HCT116 (cell line): ENCODE measurements around the gene CLTRN. TPM values are rescaled to one million over a fixed set of nuclear protein-coding genes. Genes with fewer than 3 reads are reported as not detected.

Source experiments
- ATAC-seq: fragments of 200-7000 bp; cut with Tn5 transposase; 2 replicates; pipeline ENCODE4 v1.9.1; 2020; ENCODE audit warnings: mild to moderate bottlenecking, moderate library complexity
- BruUV-seq: library from RNA; stranded (reverse); fragments of 400-500 nt; replicated peaks from 2 replicates; lab custom pipeline; 2021; lab: Mats Ljungman, UMichigan
- CTCF ChIA-PET: fragments of 300-600 bp; sonication (Branson Sonifier 250); formaldehyde crosslinking; loops from one replicate; lab custom pipeline; 2021; ENCODE audit warnings: antibody characterized with exemption; lab: Charles Lee
- POLR2A ChIA-PET: fragments of 300-600, 350-600 bp; sonication (Branson Sonifier 250); formaldehyde crosslinking; loops from one replicate; lab custom pipeline; 2021; ENCODE audit warnings: antibody characterized with exemption; lab: Charles Lee
- RAD21 ChIA-PET, 2 experiments: fragments of 300-600 bp; sonication (Branson Sonifier 250); formaldehyde crosslinking; loops; one replicate each; lab custom pipeline; 2023; ENCODE audit warnings: low total read pairs in 2 of 2; ENCODE audit not compliant: uncharacterized antibody in 2 of 2, unreplicated experiment in 2 of 2, low non-redundant PET in 1 of 2; lab: Charles Lee
- DNase-seq: peaks from one replicate; pipeline ENCODE4 v3.0.0-alpha.2; 2010; ENCODE audit warnings: low read depth, low spot score
- H2AFZ ChIP-seq: fragments of 200-600 bp; shearing (Covaris generic), sonication (generic); 2 replicates; pipeline ENCODE4 v1.6.1; 2017; ENCODE audit warnings: low read depth, mixed run types, mixed read lengths, antibody characterized with exemption, low read length; ENCODE audit not compliant: poor library complexity, severe bottlenecking
- H3K27ac ChIP-seq: 2 replicates; pipeline ENCODE4 v1.5.1; 2012; ENCODE audit warnings: low read depth, low read length
- H3K27me3 ChIP-seq: fragments of 200-600 bp; sonication (generic); 2 replicates; pipeline ENCODE4 v1.6.1; 2016; ENCODE audit warnings: mixed run types, low read length, mixed read lengths; ENCODE audit not compliant: insufficient read depth
- H3K36me3 ChIP-seq, 2 experiments: fragments of 200-500 bp in 1 of 2; fragments of 200-600 bp in 1 of 2; sonication (Bioruptor generic) in 1 of 2; sonication (generic) in 1 of 2; 2 replicates each; pipeline versions ENCODE4 v1.5.1 to v1.6.1; 2014 to 2016; ENCODE audit warnings: low read length in 2 of 2, inconsistent platforms in 1 of 2, mixed read lengths in 1 of 2, mixed run types in 1 of 2; ENCODE audit not compliant: insufficient read depth in 2 of 2, control insufficient read depth in 1 of 2
- H3K4me1 ChIP-seq, 2 experiments: fragments of 200-600 bp in 1 of 2; sonication (generic) in 1 of 2; 2 replicates each; pipeline versions ENCODE4 v1.5.1 to v1.6.1; 2012 to 2017; ENCODE audit warnings: low read length in 2 of 2, inconsistent platforms in 1 of 2, mild to moderate bottlenecking in 1 of 2, mixed read lengths in 1 of 2, mixed run types in 1 of 2, moderate library complexity in 1 of 2; ENCODE audit not compliant: insufficient read depth in 2 of 2, control insufficient read depth in 1 of 2
- H3K4me2 ChIP-seq: fragments of 200-600 bp; sonication (generic); 2 replicates; pipeline ENCODE4 v1.6.1; 2017; ENCODE audit warnings: mixed run types, low read length, mixed read lengths
- H3K4me3 ChIP-seq, 2 experiments: fragments of 200-600 bp in 1 of 2; sonication (generic) in 1 of 2; replicated peaks in 1 of 2; 2 replicates each; pipeline ENCODE4 v1.5.1; 2011 to 2016; ENCODE audit warnings: low read length in 2 of 2, control low read depth in 1 of 2, low read depth in 1 of 2, mild to moderate bottlenecking in 1 of 2, mixed read lengths in 1 of 2, mixed run types in 1 of 2
- H3K79me2 ChIP-seq: fragments of 200-600 bp; sonication (generic); 2 replicates; pipeline ENCODE4 v1.6.1; 2017; ENCODE audit warnings: mild to moderate bottlenecking, mixed run types, low read length, moderate library complexity, mixed read lengths; ENCODE audit not compliant: insufficient read depth
- H3K9ac ChIP-seq: fragments of 200-600 bp; sonication (generic); 2 replicates; pipeline ENCODE4 v1.6.1; 2016; ENCODE audit warnings: low read length, mixed read lengths
- H3K9me2 ChIP-seq: fragments of 200-600 bp; sonication (generic), shearing (Covaris generic); 2 replicates; pipeline ENCODE4 v1.6.1; 2017; ENCODE audit warnings: mixed run types, mild to moderate bottlenecking, moderate library complexity; ENCODE audit not compliant: insufficient read depth
- H3K9me3 ChIP-seq, 2 experiments: fragments of 200-500 bp in 1 of 2; fragments of 200-600 bp in 1 of 2; sonication (Bioruptor generic) in 1 of 2; sonication (generic) in 1 of 2; 2 replicates each; pipeline ENCODE4 v1.6.1; 2014 to 2017; ENCODE audit warnings: low read length in 2 of 2, mixed read lengths in 2 of 2, inconsistent platforms in 1 of 2, low read depth in 1 of 2, mild to moderate bottlenecking in 1 of 2, mixed run types in 1 of 2, moderate library complexity in 1 of 2; ENCODE audit not compliant: control insufficient read depth in 1 of 2, insufficient read depth in 1 of 2
- H4K20me1 ChIP-seq: fragments of 200-600 bp; sonication (generic), shearing (Covaris generic); 2 replicates; pipeline ENCODE4 v1.6.1; 2017; ENCODE audit warnings: mixed run types, mild to moderate bottlenecking, moderate library complexity; ENCODE audit not compliant: insufficient read depth
- CBX3 ChIP-seq: IDR thresholded peaks from 2 replicates; pipeline ENCODE4 v1.6.1; 2012; ENCODE audit warnings: low read depth
- CEBPB ChIP-seq: IDR thresholded peaks from 2 replicates; pipeline ENCODE4 v1.6.1; 2012; ENCODE audit warnings: low read depth
- EZH2phosphoT487 ChIP-seq: fragments of 200-600 bp; IDR thresholded peaks from 2 replicates; pipeline ENCODE4 v1.6.1; 2018; ENCODE audit warnings: antibody characterized with exemption, borderline replicate concordance
- FOSL1 ChIP-seq: IDR thresholded peaks from 2 replicates; pipeline ENCODE4 v1.6.1; 2012; ENCODE audit warnings: low read depth
- MAX ChIP-seq: IDR thresholded peaks from 2 replicates; pipeline ENCODE4 v1.6.1; 2012
- POLR2AphosphoS5 ChIP-seq: IDR thresholded peaks from 2 replicates; pipeline ENCODE4 v1.6.1; 2011; ENCODE audit warnings: mild to moderate bottlenecking, low read depth, low read length, moderate library complexity
- SIN3A ChIP-seq: IDR thresholded peaks from 2 replicates; pipeline ENCODE4 v1.6.1; 2012; ENCODE audit warnings: low read depth
- SP1 ChIP-seq: IDR thresholded peaks from 2 replicates; pipeline ENCODE4 v1.6.1; 2012; ENCODE audit warnings: low read depth
- SRF ChIP-seq: IDR thresholded peaks from 2 replicates; pipeline ENCODE4 v1.6.1; 2012; ENCODE audit warnings: low read depth
- YY1 ChIP-seq: IDR thresholded peaks from 2 replicates; pipeline ENCODE4 v1.6.1; 2011; ENCODE audit warnings: low read length, low read depth, moderate library complexity, mild to moderate bottlenecking; ENCODE audit not compliant: insufficient replicate concordance; ENCODE audit errors: extremely low read depth
- ZFX ChIP-seq: fragments of 450-650 bp; IDR thresholded peaks from 2 replicates; pipeline ENCODE4 v1.6.1; 2017
- ZNF274 ChIP-seq: fragments of 200-500 bp; sonication (Bioruptor generic); IDR thresholded peaks from 2 replicates; pipeline ENCODE4 v1.6.1; 2014; ENCODE audit warnings: mild to moderate bottlenecking, low read depth, low read length, inconsistent platforms
- intact Hi-C: fragments of 100-400 bp; cut with micrococcal nuclease; formaldehyde crosslinking; loops from 2 replicates; pipeline ENCODE4 v1.10.0; 2022
- total RNA-seq: library from RNA; stranded (reverse); gene quantifications from one replicate; pipeline ENCODE4 v1.2.1, GENCODE V29; 2021; ENCODE audit not compliant: unreplicated experiment

Gene CLTRN
- total RNA-seq, 1 experiment from 2014 or later, result 0.25 TPM

DNA sequence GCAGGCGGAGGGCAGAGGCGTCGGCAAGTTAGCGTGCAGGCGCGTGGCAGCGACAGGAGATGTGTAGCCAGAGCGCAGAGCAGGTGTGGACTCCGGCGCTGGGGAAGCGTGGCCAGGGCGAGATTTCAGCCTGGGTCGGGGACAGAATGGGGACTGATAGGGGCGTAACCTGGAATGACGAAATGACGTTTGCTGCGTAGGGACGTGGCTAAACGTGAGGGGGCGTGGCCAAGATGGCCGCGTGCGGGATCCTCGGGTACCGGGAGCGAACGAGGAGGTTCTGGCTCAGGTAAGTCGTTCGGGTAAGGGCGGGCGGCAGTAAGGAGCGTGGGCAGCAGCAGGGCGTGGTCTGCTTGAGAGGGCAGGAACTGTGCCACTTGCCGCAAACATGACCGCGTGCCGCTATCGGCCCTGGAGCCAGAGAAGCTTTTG lies 10.9 kb upstream of the CLTRN start:
- Histone ChIP-seq H3K9me3 (no peaks in the 10 kb centered on the region), H3K79me2 (peaks cover 37% of the 10 kb centered on the region), H3K27ac (peak overlapping the region; percentile 99), H3K9ac (peak overlapping the region; percentile 87), H3K4me3 (peak overlapping the region; percentile 77 to 81), H3K4me2 (peak overlapping the region; percentile 86), H2AFZ (no peak overlapping the region), H3K9me2 (no peaks in the 10 kb centered on the region), H3K4me1 (peaks cover 6 to 18% of the 10 kb centered on the region in 2 experiments), H4K20me1 (no peaks in the 10 kb centered on the region), H3K27me3 (no peaks in the 10 kb centered on the region), H3K36me3 (no peaks in the 10 kb centered on the region)
- ChIA-PET CTCF (interaction anchor here (2.3 kb wide), 1 partner anchor 107 kb away, joined by 5 read pairs; no protein-coding TSS in a partner anchor), POLR2A (no interaction called here), RAD21 (no interaction called here)
- peak; percentile 70 for DNase-seq
- BruUV-seq, result no TSS peak
- peak; percentile 67 for ATAC-seq
- no peak for TF ChIP-seq ZFX
- no peak for TF ChIP-seq FOSL1
- peak; percentile 91 for TF ChIP-seq YY1
- TF ChIP-seq ZNF274, result no peak
- TF ChIP-seq MAX, result no peak
- TF ChIP-seq SIN3A, result no peak
- no peak for TF ChIP-seq CBX3
- no peak for TF ChIP-seq EZH2phosphoT487
- TF ChIP-seq POLR2AphosphoS5, result peak; percentile 72
- intact Hi-C loops, result no loop called here

GRCh38 chrX:15674841-15675489 lies 10.4 kb upstream of the CLTRN start:
- CTCF ChIA-PET, result interaction anchor here (2.3 kb wide), 1 partner anchor 106 kb away, joined by 5 read pairs; no protein-coding TSS in a partner anchor
- intact Hi-C loops, result loop anchor here (5.0 kb wide), 1 partner anchor 183 kb away; the partner anchor contains the start of gene PIR

More at GRCh38 chrX:15674841-15675489, 10.4 kb upstream of the CLTRN start:
- Histone ChIP-seq H3K9ac (peak overlapping the region; percentile 87), H3K9me2 (no peaks in the 10 kb centered on the region), H3K36me3 (no peaks in the 10 kb centered on the region), H4K20me1 (no peaks in the 10 kb centered on the region), H3K79me2 (peaks cover 32% of the 10 kb centered on the region), H3K27me3 (no peaks in the 10 kb centered on the region), H3K4me3 (peak overlapping the region; percentile 77 to 81), H3K4me2 (peak overlapping the region; percentile 86), H2AFZ (peak overlapping the region; percentile 35), H3K9me3 (no peaks in the 10 kb centered on the region), H3K27ac (peak overlapping the region; percentile 99), H3K4me1 (peaks cover 6 to 14% of the 10 kb centered on the region in 2 experiments)
- TF ChIP-seq FOSL1 (no peak), SP1 (no peak), SRF (no peak), SIN3A (no peak), CEBPB (no peak)
- RAD21 ChIA-PET, result no interaction called here
- ATAC-seq, result peak; percentile 84
- peak; percentile 87 for DNase-seq
- BruUV-seq, result no TSS peak
- POLR2A ChIA-PET, result no interaction called here
